DOHH2 (cell line): ENCODE data around the gene TSPAN5.

Experiments
- CTCF ChIP-seq: fragments of 200-600 bp; sonication (generic); IDR thresholded peaks from one replicate; pipeline ENCODE4 v1.5.1; 2014; ENCODE audit warnings: antibody characterized with exemption, mild to moderate bottlenecking, low read depth, low read length; ENCODE audit not compliant: poor library complexity, severe bottlenecking
- EZH2phosphoT487 ChIP-seq: fragments of 200-600 bp; sonication (generic); IDR thresholded peaks from 2 replicates; pipeline ENCODE4 v1.6.1; 2017; ENCODE audit warnings: borderline replicate concordance, mild to moderate bottlenecking, antibody characterized with exemption, low read length, moderate library complexity, mixed read lengths

GRCh38 chr4:98585596-98585995, 72.8 kb downstream of the TSPAN5 start:
- TF ChIP-seq CTCF (no peak), EZH2phosphoT487 (no peak)
